NCI-H2081 (cell line): Measurements from ENCODE around the gene TK2.

Experiments used
- DNase-seq, 2 experiments: peaks; one replicate each; lab custom pipeline; 2025; lab: John Stamatoyannopoulos, UW

Gene TK2

GRCh38 chr16:66544016-66544757 lies 5.7 kb downstream of the TK2 start:
- no peak for DNase-seq

GRCh38 chr16:66543541-66543940 lies 6.4 kb downstream of the TK2 start:
- DNase-seq, result no peak

GRCh38 chr16:66542396-66542795 lies 7.5 kb downstream of the TK2 start:
- DNase-seq, result no peak

GRCh38 chr16:66541388-66542355 lies 8.2 kb downstream of the TK2 start:
- no peak for DNase-seq

- no peak for DNase-seq
Measured at GRCh38 chr16:66539623-66540469, 10.1 kb downstream of the TK2 start.

- no peak for DNase-seq
Measured at GRCh38 chr16:66538910-66539309, 11.0 kb downstream of the TK2 start.

- no peak for DNase-seq
Measured at GRCh38 chr16:66537236-66537635, 12.7 kb downstream of the TK2 start.

GRCh38 chr16:66536525-66536924 lies 13.4 kb downstream of the TK2 start:
- DNase-seq, result no peak

- DNase-seq, result no peak
Measured at GRCh38 chr16:66534376-66534799, 15.5 kb downstream of the TK2 start.

GRCh38 chr16:66529475-66529874 lies 20.4 kb downstream of the TK2 start:
- DNase-seq, result no peak

GRCh38 chr16:66528294-66528693 lies 21.6 kb downstream of the TK2 start:
- no peak for DNase-seq

GRCh38 chr16:66525396-66526180 lies 24.3 kb downstream of the TK2 start:
- DNase-seq, result no peak

GRCh38 chr16:66524601-66525164 lies 25.2 kb downstream of the TK2 start:
- no peak for DNase-seq

- DNase-seq, result no peak
Measured at GRCh38 chr16:66523861-66524354, 26.0 kb downstream of the TK2 start.

- DNase-seq, result no peak
Measured at GRCh38 chr16:66522816-66523590, 26.9 kb downstream of the TK2 start.

GRCh38 chr16:66521951-66522771 lies 27.8 kb downstream of the TK2 start:
- DNase-seq, result no peak

- DNase-seq, result no peak
Measured at GRCh38 chr16:66521252-66521713, 28.6 kb downstream of the TK2 start.

- DNase-seq, result no peak
Measured at GRCh38 chr16:66520406-66521170, 29.3 kb downstream of the TK2 start.
